Prostate gland (tissue), 2 donors: Measurements from ENCODE around the gene HS3ST6.

Experiments used
- POLR2A ChIP-seq: fragments of 450-650 bp; IDR thresholded peaks from one replicate; pipeline ENCODE4 v1.6.1; 2016; ENCODE audit warnings: antibody characterized with exemption, mild to moderate bottlenecking
- POLR2AphosphoS5 ChIP-seq: sonication (generic); formaldehyde crosslinking; IDR thresholded peaks from one replicate; pipeline ENCODE4 v1.6.1; 2017; ENCODE audit warnings: antibody characterized with exemption
- TF ChIP-seq, protein P1 (sequence below), 4 experiments: fragments of 200-600 bp in 2 of 4; fragments of 450-650 bp in 2 of 4; sonication (generic) in 2 of 4; IDR thresholded peaks; 1 replicate in 3 of 4; 2 replicates in 1 of 4; pipeline ENCODE4 v1.5.1; 2016 to 2019; ENCODE audit warnings: antibody characterized with exemption in 4 of 4, mild to moderate bottlenecking in 2 of 4, moderate library complexity in 2 of 4

DNA sequence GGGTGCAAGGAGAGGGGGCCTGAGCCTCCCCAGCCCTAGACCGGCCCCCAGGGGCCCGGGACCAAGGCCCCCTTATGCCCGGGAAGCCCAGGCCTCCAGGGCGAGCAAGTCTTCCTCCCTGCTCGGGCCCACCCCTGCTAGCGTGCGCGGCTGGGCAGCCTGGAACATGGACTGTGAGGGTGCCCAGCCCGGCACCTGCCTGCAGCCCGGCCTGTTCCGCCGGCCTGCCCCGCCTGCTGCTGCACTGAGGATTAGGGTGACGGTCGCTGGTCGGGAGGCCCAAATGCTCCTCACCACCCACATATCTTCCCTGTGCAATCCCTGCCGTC is 6.0 kb downstream of the HS3ST6 start:
- TF ChIP-seq POLR2A (no peak), POLR2AphosphoS5 (no peak)
- TF ChIP-seq, protein P1, sequence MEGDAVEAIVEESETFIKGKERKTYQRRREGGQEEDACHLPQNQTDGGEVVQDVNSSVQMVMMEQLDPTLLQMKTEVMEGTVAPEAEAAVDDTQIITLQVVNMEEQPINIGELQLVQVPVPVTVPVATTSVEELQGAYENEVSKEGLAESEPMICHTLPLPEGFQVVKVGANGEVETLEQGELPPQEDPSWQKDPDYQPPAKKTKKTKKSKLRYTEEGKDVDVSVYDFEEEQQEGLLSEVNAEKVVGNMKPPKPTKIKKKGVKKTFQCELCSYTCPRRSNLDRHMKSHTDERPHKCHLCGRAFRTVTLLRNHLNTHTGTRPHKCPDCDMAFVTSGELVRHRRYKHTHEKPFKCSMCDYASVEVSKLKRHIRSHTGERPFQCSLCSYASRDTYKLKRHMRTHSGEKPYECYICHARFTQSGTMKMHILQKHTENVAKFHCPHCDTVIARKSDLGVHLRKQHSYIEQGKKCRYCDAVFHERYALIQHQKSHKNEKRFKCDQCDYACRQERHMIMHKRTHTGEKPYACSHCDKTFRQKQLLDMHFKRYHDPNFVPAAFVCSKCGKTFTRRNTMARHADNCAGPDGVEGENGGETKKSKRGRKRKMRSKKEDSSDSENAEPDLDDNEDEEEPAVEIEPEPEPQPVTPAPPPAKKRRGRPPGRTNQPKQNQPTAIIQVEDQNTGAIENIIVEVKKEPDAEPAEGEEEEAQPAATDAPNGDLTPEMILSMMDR (IDR thresholded peaks at IDR 0.05) = no peak
